Prostate gland (tissue), 2 donors: ENCODE results near the gene CROCC2. TPM values are rescaled to one million over a fixed set of nuclear protein-coding genes. Genes with fewer than 3 reads are reported as not detected.

Experiments used
- DNase-seq: peaks from one replicate; pipeline ENCODE4 v3.0.0-alpha.2; 2019; ENCODE audit warnings: low spot score
- H3K27ac ChIP-seq, 2 donors: fragments of 200-600 bp; sonication (generic); 2 replicates each; pipeline ENCODE4 v1.5.1; 2017 to 2019
- H3K27me3 ChIP-seq: fragments of 200-600 bp; sonication (generic); replicated peaks from 2 replicates; pipeline ENCODE4 v1.5.1; 2019; ENCODE audit not compliant: insufficient read depth
- H3K36me3 ChIP-seq, 2 donors: fragments of 200-600 bp; sonication (generic); 1 replicate in 1 of 2; 2 replicates in 1 of 2; pipeline versions ENCODE4 v1.5.1 to v1.8.1; 2017 to 2019
- H3K4me1 ChIP-seq: fragments of 200-600 bp; sonication (generic); replicated peaks from 2 replicates; pipeline ENCODE4 v1.5.1; 2019
- H3K4me3 ChIP-seq, 2 donors: fragments of 200-600 bp; sonication (generic); 2 replicates each; pipeline ENCODE4 v1.5.1; 2017 to 2019
- H3K9me3 ChIP-seq: fragments of 200-600 bp; sonication (generic); 2 replicates; pipeline ENCODE4 v1.5.1; 2017
- POLR2A ChIP-seq: fragments of 450-650 bp; IDR thresholded peaks from one replicate; pipeline ENCODE4 v1.6.1; 2016; ENCODE audit warnings: antibody characterized with exemption, mild to moderate bottlenecking
- POLR2AphosphoS5 ChIP-seq: sonication (generic); formaldehyde crosslinking; IDR thresholded peaks from one replicate; pipeline ENCODE4 v1.6.1; 2017; ENCODE audit warnings: antibody characterized with exemption
- WGBS: methylation state at CpG from one replicate; pipeline ENCODE4 v1.1.5; 2018; 5-methylcytosine and 5-hydroxymethylcytosine counted together
- intact Hi-C: fragments of 100-400 bp; cut with DNase I; formaldehyde crosslinking; loops from one replicate; pipeline ENCODE4 v1.14.2; 2022
- total RNA-seq, 2 donors: library from RNA; depleted of rRNA; stranded (reverse); fragments of >200 nt; gene quantifications; one replicate each; pipeline ENCODE4 v1.1.0, GENCODE V29; 2016
- TF ChIP-seq, protein P1 (sequence below), 4 experiments: fragments of 200-600 bp in 2 of 4; fragments of 450-650 bp in 2 of 4; sonication (generic) in 2 of 4; IDR thresholded peaks; 1 replicate in 3 of 4; 2 replicates in 1 of 4; pipeline ENCODE4 v1.5.1; 2016 to 2019; ENCODE audit warnings: antibody characterized with exemption in 4 of 4, mild to moderate bottlenecking in 2 of 4, moderate library complexity in 2 of 4

The CROCC2 gene
- total RNA-seq: under 1 TPM in 1 of 2 donors, not detected in 1; 0.23 TPM

DNA sequence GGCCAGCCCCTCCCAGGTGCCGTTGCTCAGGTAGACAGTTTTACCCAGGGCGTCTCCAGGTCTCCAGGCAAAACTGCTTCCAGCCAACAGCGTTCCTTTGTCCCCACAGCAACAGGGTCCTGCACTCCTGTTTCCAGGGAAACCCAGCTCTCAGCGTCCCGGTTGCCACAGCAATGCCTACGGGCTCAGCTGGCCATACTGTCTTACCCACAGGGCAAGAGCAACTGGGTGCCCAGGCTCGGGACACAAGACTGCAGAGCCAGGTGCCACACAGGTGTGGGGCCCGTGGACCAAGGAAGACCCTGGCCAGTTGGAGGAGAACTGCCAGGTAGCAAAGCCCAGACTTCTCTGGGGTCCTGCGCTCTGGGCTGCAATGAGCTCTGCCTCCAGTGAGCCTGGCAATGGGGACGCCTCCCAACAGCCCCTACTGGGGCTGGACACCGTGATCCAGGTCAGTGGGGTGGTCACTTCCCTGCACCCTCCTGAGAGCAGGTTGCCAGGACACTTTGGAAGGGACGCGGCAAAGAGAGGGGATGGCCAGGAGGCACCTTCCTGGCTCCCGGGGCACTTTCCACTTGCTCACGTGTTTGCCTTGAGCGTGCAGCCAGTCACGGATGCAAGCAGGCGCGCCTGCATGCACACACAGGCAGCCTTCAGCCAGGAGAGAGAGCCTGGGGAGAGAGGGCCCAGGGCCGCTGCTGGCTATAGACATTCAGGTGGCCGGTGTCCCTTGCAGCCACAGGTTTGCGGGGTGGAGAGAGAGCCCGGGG, at the start of gene CROCC2:
TSS of gene CROCC2 (plus strand) at position 196 of the 770 bp plus-strand sequence. CDS start at position 374, 178 bp downstream.
- intact Hi-C loops: no loop called here
- DNase-seq: no peak
- 32% methylated on average over 23 of the region's 23 CpGs for WGBS
- no peak for TF ChIP-seq POLR2A
- TF ChIP-seq, protein P1, sequence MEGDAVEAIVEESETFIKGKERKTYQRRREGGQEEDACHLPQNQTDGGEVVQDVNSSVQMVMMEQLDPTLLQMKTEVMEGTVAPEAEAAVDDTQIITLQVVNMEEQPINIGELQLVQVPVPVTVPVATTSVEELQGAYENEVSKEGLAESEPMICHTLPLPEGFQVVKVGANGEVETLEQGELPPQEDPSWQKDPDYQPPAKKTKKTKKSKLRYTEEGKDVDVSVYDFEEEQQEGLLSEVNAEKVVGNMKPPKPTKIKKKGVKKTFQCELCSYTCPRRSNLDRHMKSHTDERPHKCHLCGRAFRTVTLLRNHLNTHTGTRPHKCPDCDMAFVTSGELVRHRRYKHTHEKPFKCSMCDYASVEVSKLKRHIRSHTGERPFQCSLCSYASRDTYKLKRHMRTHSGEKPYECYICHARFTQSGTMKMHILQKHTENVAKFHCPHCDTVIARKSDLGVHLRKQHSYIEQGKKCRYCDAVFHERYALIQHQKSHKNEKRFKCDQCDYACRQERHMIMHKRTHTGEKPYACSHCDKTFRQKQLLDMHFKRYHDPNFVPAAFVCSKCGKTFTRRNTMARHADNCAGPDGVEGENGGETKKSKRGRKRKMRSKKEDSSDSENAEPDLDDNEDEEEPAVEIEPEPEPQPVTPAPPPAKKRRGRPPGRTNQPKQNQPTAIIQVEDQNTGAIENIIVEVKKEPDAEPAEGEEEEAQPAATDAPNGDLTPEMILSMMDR (IDR thresholded peaks at IDR 0.05): no peak
- no peak for TF ChIP-seq POLR2AphosphoS5
- no peak within 1 kb of the TSS for H3K27ac ChIP-seq
- H3K27me3 ChIP-seq: no peaks in the 10 kb centered on the region
- H3K4me1 ChIP-seq: no peaks in the 10 kb centered on the region
- H3K36me3 ChIP-seq: no peaks in the 10 kb centered on the region
- no peak within 1 kb of the TSS for H3K4me3 ChIP-seq
- H3K9me3 ChIP-seq: no peaks in the 10 kb centered on the region

DNA sequence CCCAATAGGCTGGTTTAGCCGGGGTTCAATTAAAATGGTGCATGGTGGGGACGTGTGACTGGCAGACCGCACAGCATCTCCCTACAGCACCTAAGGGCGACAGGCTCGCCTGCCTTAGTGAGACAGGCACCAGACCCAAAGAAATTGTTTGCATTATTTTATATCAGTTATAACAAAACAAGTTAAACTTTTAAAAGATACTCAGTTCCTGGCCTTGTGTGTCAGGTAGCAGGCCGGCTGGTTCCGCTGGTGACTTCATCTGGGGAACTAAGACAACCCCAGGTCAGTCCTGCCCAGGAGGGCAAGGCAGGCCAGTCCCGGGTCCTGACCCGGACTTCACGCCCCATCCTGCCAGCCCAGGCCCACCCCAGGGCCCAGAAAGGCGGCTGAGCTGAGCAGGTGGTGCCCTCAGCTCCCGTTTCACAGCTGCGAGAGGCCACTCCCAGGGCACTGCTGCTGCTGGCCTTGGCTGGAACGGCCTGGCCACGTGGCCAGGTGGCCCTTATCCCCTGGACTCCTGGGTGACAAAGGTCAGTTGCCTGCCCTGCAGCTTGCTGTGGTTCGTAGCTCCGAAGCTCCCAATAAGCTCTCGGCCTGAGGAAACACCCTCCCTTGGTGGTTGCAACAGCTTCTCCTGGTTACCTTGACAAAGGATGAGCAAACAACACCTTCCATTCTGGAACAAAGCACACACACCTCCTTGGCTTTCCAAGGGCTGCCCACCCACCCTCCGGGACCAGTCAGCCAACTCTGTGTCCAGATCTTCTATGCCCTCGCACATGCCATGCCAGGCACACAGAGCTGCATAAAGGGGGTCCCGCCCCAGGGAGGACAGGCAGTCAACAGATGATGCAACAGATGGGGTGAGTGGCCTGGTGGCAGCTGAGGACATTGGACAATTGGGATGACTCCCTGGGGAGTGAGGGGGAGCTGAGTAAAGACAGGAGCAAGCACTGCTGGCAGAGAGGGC, 48.8 kb upstream of the CROCC2 start:
- intact Hi-C loops: no loop called here
- no peak overlapping the region for H3K27ac ChIP-seq

DNA sequence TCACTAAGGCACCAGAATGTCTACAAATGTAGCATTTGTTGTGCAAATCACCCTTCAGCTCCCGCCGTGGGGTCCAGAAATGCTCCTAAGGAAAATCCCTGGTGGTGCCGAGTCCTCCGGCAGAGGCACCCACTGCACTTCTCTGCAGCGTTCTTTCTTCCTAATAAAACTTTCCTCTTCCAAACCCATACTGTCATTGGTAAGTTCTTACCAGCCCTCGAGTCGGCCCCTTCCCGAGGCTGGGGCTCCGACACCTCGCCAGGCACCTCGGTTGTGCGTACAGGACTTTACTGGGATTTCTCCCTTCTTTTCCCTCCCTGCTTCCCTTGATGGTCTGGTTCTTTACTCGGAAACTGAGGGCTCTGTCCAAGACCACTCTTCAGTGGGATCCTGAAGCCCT, 47.8 kb upstream of the CROCC2 start:
- intact Hi-C loops: no loop called here
- no peaks in the 10 kb centered on the region for H3K9me3 ChIP-seq
- no peaks in the 10 kb centered on the region for H3K27me3 ChIP-seq
- no peak overlapping the region for H3K27ac ChIP-seq
- TF ChIP-seq POLR2A: no peak
- no peak for TF ChIP-seq POLR2AphosphoS5
- TF ChIP-seq, protein P1 (IDR thresholded peaks at IDR 0.05): no peak
- DNase-seq: no peak
- 89% methylated on average over 13 of the region's 13 CpGs for WGBS
- no peak overlapping the region for H3K4me3 ChIP-seq
- H3K36me3 ChIP-seq: no peaks in the 10 kb centered on the region
- no peaks in the 10 kb centered on the region for H3K4me1 ChIP-seq

More for the DNA sequence above, 48.8 kb upstream of the CROCC2 start:
- DNase-seq: no peak
- Histone ChIP-seq H3K4me1 (no peaks in the 10 kb centered on the region), H3K9me3 (no peaks in the 10 kb centered on the region), H3K36me3 (no peaks in the 10 kb centered on the region), H3K27me3 (no peaks in the 10 kb centered on the region), H3K4me3 (no peak overlapping the region)
- TF ChIP-seq POLR2A: no peak
- TF ChIP-seq, protein P1 (IDR thresholded peaks at IDR 0.05): no peak
- TF ChIP-seq POLR2AphosphoS5: no peak
- 77% methylated on average over 21 of the region's 21 CpGs for WGBS

DNA sequence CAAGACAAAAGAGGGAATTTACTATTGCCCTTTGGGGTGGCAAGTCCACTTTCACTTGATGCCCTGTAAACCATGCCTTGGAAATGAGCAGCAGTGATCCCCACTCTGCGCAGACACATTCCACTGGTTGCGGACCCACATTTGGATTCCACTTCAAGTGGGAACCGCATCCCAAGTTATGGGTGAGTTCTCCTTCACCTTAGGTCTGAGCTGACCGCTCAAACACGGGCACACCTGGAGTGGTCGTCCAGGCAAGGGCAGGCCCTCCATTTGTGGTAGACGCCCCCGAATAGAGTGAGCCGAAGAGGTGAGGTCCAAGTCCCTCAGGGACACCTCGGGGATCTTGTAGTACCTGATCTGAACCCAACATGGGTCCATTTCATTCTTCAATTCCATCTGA, 47.3 kb upstream of the CROCC2 start:
- Histone ChIP-seq H3K9me3 (no peaks in the 10 kb centered on the region), H3K4me3 (no peak overlapping the region), H3K27ac (no peak overlapping the region), H3K36me3 (no peaks in the 10 kb centered on the region), H3K27me3 (no peaks in the 10 kb centered on the region), H3K4me1 (no peaks in the 10 kb centered on the region)
- intact Hi-C loops: no loop called here
- no peak for DNase-seq
- WGBS: 94% methylated on average over 10 of the region's 10 CpGs
- TF ChIP-seq POLR2AphosphoS5: no peak
- TF ChIP-seq POLR2A: no peak
- TF ChIP-seq, protein P1 (IDR thresholded peaks at IDR 0.05): no peak
